Measurements from ENCODE around the gene MS4A6A.

DNA sequence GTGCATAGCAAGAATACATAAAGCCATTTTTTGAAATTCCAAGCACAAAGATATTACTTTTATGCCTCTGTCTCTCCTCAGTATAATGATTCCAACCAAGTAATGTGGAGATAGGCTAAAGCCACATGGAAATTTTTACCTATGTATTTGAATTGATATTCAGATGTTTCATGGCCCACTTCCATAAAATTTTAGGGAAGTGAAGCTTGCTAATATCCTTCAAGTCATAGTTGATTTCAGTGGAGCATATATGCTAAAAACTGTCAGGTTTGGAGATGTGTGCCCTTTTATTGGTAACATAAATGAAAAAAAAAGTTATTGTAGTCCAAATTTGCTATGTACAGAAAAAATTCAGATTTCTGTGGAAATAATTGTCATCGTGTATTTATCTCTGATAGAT, 47.8 kb upstream of the MS4A6A start:
- no peak for TF ChIP-seq EZH2 (IDR thresholded peaks at IDR 0.05; ENCODE audit: borderline replicate concordance, low read length)
- TF ChIP-seq, protein P1, sequence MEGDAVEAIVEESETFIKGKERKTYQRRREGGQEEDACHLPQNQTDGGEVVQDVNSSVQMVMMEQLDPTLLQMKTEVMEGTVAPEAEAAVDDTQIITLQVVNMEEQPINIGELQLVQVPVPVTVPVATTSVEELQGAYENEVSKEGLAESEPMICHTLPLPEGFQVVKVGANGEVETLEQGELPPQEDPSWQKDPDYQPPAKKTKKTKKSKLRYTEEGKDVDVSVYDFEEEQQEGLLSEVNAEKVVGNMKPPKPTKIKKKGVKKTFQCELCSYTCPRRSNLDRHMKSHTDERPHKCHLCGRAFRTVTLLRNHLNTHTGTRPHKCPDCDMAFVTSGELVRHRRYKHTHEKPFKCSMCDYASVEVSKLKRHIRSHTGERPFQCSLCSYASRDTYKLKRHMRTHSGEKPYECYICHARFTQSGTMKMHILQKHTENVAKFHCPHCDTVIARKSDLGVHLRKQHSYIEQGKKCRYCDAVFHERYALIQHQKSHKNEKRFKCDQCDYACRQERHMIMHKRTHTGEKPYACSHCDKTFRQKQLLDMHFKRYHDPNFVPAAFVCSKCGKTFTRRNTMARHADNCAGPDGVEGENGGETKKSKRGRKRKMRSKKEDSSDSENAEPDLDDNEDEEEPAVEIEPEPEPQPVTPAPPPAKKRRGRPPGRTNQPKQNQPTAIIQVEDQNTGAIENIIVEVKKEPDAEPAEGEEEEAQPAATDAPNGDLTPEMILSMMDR (conservative IDR thresholded peaks at IDR 0.05 in 1 of 2, IDR thresholded peaks at IDR 0.05 in 1 of 2; ENCODE audit: extremely low read depth in 1 of 2, insufficient read depth in 1 of 2, low read depth in 1 of 2, low read length in 2 of 2), result no peak

Data from mammary epithelial cell (primary cell).